Activated naive CD4-positive, alpha-beta T cell treated with anti-CD3 and anti-CD28 coated beads for 36 hours (primary cell): ENCODE results near the gene SF3B6. TPM values are rescaled to one million over a fixed set of nuclear protein-coding genes. Genes with fewer than 3 reads are reported as not detected.

Source experiments
- CTCF ChIA-PET: fragments of 350-600 bp; sonication (Branson Sonifier 250); formaldehyde crosslinking; loops from one replicate; lab custom pipeline; 2021; ENCODE audit warnings: antibody characterized with exemption; lab: Charles Lee
- DNase-seq: peaks from one replicate; pipeline ENCODE4 v3.0.0-alpha.2; 2020
- H3K27ac Mint-ChIP-seq: one replicate; pipeline ENCODE4 v1.8.0; 2021; ENCODE audit warnings: mild to moderate bottlenecking, mixed read lengths
- H3K27me3 Mint-ChIP-seq: one replicate; pipeline ENCODE4 v1.8.0; 2021; ENCODE audit warnings: low read depth, mixed read lengths
- H3K36me3 Mint-ChIP-seq: one replicate; pipeline ENCODE4 v1.8.0; 2021; ENCODE audit warnings: low read depth, mixed read lengths
- H3K4me1 Mint-ChIP-seq: one replicate; pipeline ENCODE4 v1.8.0; 2021; ENCODE audit warnings: low read depth, mixed read lengths
- H3K4me3 Mint-ChIP-seq: one replicate; pipeline ENCODE4 v1.8.0; 2021; ENCODE audit warnings: mild to moderate bottlenecking, moderate library complexity, mixed read lengths
- H3K9me3 Mint-ChIP-seq: one replicate; pipeline ENCODE4 v1.8.0; 2021; ENCODE audit warnings: mixed read lengths
- intact Hi-C: fragments of 100-400 bp; cut with micrococcal nuclease; formaldehyde crosslinking; loops from one replicate; pipeline ENCODE4 v1.15.1; 2023
- total RNA-seq, 2 experiments: library from RNA; stranded (reverse); gene quantifications; one replicate each; pipeline ENCODE4 v1.2.3, GENCODE V29; 2021

SF3B6 gene
- total RNA-seq, 2 experiments from 2014 or later: 151 to 164 TPM

- no peak for DNase-seq
- Mint-ChIP-seq H3K4me1 (peaks cover 36% of the 10 kb centered on the region), H3K4me3 (no peak overlapping the region), H3K36me3 (peaks cover 7% of the 10 kb centered on the region), H3K27me3 (no peaks in the 10 kb centered on the region), H3K27ac (peak overlapping the region; percentile 28), H3K9me3 (no peaks in the 10 kb centered on the region)
- intact Hi-C loops: no loop called here
- CTCF ChIA-PET: interaction anchor here (0.7 to 1.3 kb wide), 2 partner anchors 10 to 11 kb away, joined by 4 read pairs; partner anchors contain the start of gene TP53I3
Observed at GRCh38 chr2:24073816-24074215, 2.3 kb downstream of the SF3B6 start.

- peaks cover 10% of the 10 kb centered on the region for H3K36me3 Mint-ChIP-seq
- no peak overlapping the region for H3K4me3 Mint-ChIP-seq
Observed at GRCh38 chr2:24072259-24072658, 3.9 kb downstream of the SF3B6 start.

GRCh38 chr2:24065341-24065740 lies 10.8 kb downstream of the SF3B6 start:
- DNase-seq: no peak
- Mint-ChIP-seq H3K36me3 (peaks cover 6% of the 10 kb centered on the region), H3K27me3 (no peaks in the 10 kb centered on the region), H3K4me1 (peaks cover 11% of the 10 kb centered on the region), H3K27ac (no peak overlapping the region), H3K4me3 (no peak overlapping the region), H3K9me3 (no peaks in the 10 kb centered on the region)
- CTCF ChIA-PET: interaction anchor here (1.2 to 1.7 kb wide), 2 partner anchors 19 to 241 kb away, joined by 6 read pairs; partner anchors contain the start of gene TP53I3
- intact Hi-C loops: loop anchor here (1.0 kb wide), 1 partner anchor 18 kb away; the partner anchor contains the start of gene WDCP

More at GRCh38 chr2:24072259-24072658, 3.9 kb downstream of the SF3B6 start:
- Mint-ChIP-seq H3K27ac (no peak overlapping the region), H3K4me1 (peaks cover 30% of the 10 kb centered on the region), H3K9me3 (no peaks in the 10 kb centered on the region), H3K27me3 (no peaks in the 10 kb centered on the region)
- intact Hi-C loops: no loop called here
- no peak for DNase-seq
- CTCF ChIA-PET: interaction anchor here (0.6 to 1.4 kb wide), 2 partner anchors 12 to 19 kb away, joined by 3 read pairs; no protein-coding TSS in a partner anchor

GRCh38 chr2:24058564-24059271 lies 17.4 kb downstream of the SF3B6 start:
- H3K4me1 Mint-ChIP-seq: peaks cover 4% of the 10 kb centered on the region
- H3K4me3 Mint-ChIP-seq: no peak overlapping the region
- no peak overlapping the region for H3K27ac Mint-ChIP-seq
- CTCF ChIA-PET: no interaction called here
- H3K9me3 Mint-ChIP-seq: no peaks in the 10 kb centered on the region
- intact Hi-C loops: no loop called here
- no peaks in the 10 kb centered on the region for H3K36me3 Mint-ChIP-seq
- H3K27me3 Mint-ChIP-seq: peaks cover 3% of the 10 kb centered on the region
- no peak for DNase-seq

GRCh38 chr2:24055750-24056149 lies 20.4 kb downstream of the SF3B6 start:
- intact Hi-C loops: no loop called here
- Mint-ChIP-seq H3K27ac (no peak overlapping the region), H3K27me3 (peaks cover 3% of the 10 kb centered on the region)

GRCh38 chr2:24054366-24055010 lies 21.6 kb downstream of the SF3B6 start:
- Mint-ChIP-seq H3K27me3 (no peaks in the 10 kb centered on the region), H3K27ac (no peak overlapping the region), H3K4me1 (no peaks in the 10 kb centered on the region), H3K9me3 (no peaks in the 10 kb centered on the region), H3K4me3 (no peak overlapping the region), H3K36me3 (no peaks in the 10 kb centered on the region)
- no peak for DNase-seq
- CTCF ChIA-PET: interaction anchor here (0.6 to 1.6 kb wide), 2 partner anchors 29 to 1167 kb away, joined by 4 to 5 read pairs; partner anchors contain the start of gene TP53I3
- intact Hi-C loops: no loop called here

More at GRCh38 chr2:24055750-24056149, 20.4 kb downstream of the SF3B6 start:
- no peak for DNase-seq
- Mint-ChIP-seq H3K36me3 (no peaks in the 10 kb centered on the region), H3K9me3 (no peaks in the 10 kb centered on the region), H3K4me3 (no peak overlapping the region), H3K4me1 (peaks cover 4% of the 10 kb centered on the region)
- CTCF ChIA-PET: no interaction called here

GRCh38 chr2:24052951-24053350 lies 23.2 kb downstream of the SF3B6 start:
- no peaks in the 10 kb centered on the region for H3K36me3 Mint-ChIP-seq
- H3K4me3 Mint-ChIP-seq: no peak overlapping the region
- DNase-seq: no peak
- no peaks in the 10 kb centered on the region for H3K9me3 Mint-ChIP-seq
- H3K27ac Mint-ChIP-seq: no peak overlapping the region
- CTCF ChIA-PET: interaction anchor here (1.0 to 1.6 kb wide), 2 partner anchors 20 to 31 kb away, joined by 3 to 4 read pairs; partner anchors contain the start of gene TP53I3
- H3K4me1 Mint-ChIP-seq: no peaks in the 10 kb centered on the region
- intact Hi-C loops: no loop called here
- peaks cover 4% of the 10 kb centered on the region for H3K27me3 Mint-ChIP-seq

- H3K9me3 Mint-ChIP-seq: no peaks in the 10 kb centered on the region
- H3K4me3 Mint-ChIP-seq: no peak overlapping the region
- no peak for DNase-seq
- H3K4me1 Mint-ChIP-seq: peaks cover 6% of the 10 kb centered on the region
- intact Hi-C loops: no loop called here
- CTCF ChIA-PET: interaction anchor here (0.9 to 1.1 kb wide), 2 partner anchors 9 to 33 kb away, joined by 3 read pairs; partner anchors contain the start of gene TP53I3
- peaks cover 7% of the 10 kb centered on the region for H3K27me3 Mint-ChIP-seq
- peaks cover 2% of the 10 kb centered on the region for H3K36me3 Mint-ChIP-seq
- H3K27ac Mint-ChIP-seq: no peak overlapping the region
Observed at GRCh38 chr2:24051833-24052232, 24.3 kb downstream of the SF3B6 start.

GRCh38 chr2:24050041-24050979 lies 25.8 kb downstream of the SF3B6 start:
- Mint-ChIP-seq H3K4me1 (peaks cover 14% of the 10 kb centered on the region), H3K9me3 (no peaks in the 10 kb centered on the region), H3K36me3 (peaks cover 2% of the 10 kb centered on the region), H3K27me3 (peaks cover 7% of the 10 kb centered on the region), H3K27ac (no peak overlapping the region), H3K4me3 (peak overlapping the region; percentile 72)
- DNase-seq: no peak
- intact Hi-C loops: no loop called here
- CTCF ChIA-PET: interaction anchor here (0.6 to 1.3 kb wide), 3 partner anchors 10 to 226 kb away, joined by 3 to 5 read pairs (median 3); no protein-coding TSS in a partner anchor

- CTCF ChIA-PET: interaction anchor here (0.9 to 1.3 kb wide), 3 partner anchors 11 to 35 kb away, joined by 3 to 5 read pairs (median 3); partner anchors contain the start of gene TP53I3
- Mint-ChIP-seq H3K9me3 (no peaks in the 10 kb centered on the region), H3K36me3 (peaks cover 2% of the 10 kb centered on the region), H3K27ac (no peak within 1 kb of the TSS), H3K4me3 (peak within 1 kb of the TSS; percentile 72), H3K4me1 (peaks cover 19% of the 10 kb centered on the region), H3K27me3 (peaks cover 7% of the 10 kb centered on the region)
- DNase-seq: peak; percentile 44
- intact Hi-C loops: loop anchor here (10.0 kb wide), 1 partner anchor 445 kb away; the partner anchor contains the start of gene NCOA1
Observed at GRCh38 chr2:24049485-24050021, 26.6 kb downstream of the SF3B6 start, which contains the start of gene FKBP1B. Gene FKBP1B, plus strand, starts transcription at chr2:24049741. Its CDS starts 109 bp downstream, at chr2:24049850.
